Suppressor macrophage treated with lipopolysaccharide for 1 hour (primary cell): ENCODE measurements around the gene MYRIP.
"Not testable (repeated sequence)": the region's sequence is repeated elsewhere in the genome, so short reads cannot be mapped to it uniquely, and the experiment has no call there.

ENCODE experiments used
- DNase-seq, 3 donors: peaks; one replicate each; pipeline ENCODE4 v3.0.0-alpha.2; 2020 to 2022

MYRIP gene

DNA sequence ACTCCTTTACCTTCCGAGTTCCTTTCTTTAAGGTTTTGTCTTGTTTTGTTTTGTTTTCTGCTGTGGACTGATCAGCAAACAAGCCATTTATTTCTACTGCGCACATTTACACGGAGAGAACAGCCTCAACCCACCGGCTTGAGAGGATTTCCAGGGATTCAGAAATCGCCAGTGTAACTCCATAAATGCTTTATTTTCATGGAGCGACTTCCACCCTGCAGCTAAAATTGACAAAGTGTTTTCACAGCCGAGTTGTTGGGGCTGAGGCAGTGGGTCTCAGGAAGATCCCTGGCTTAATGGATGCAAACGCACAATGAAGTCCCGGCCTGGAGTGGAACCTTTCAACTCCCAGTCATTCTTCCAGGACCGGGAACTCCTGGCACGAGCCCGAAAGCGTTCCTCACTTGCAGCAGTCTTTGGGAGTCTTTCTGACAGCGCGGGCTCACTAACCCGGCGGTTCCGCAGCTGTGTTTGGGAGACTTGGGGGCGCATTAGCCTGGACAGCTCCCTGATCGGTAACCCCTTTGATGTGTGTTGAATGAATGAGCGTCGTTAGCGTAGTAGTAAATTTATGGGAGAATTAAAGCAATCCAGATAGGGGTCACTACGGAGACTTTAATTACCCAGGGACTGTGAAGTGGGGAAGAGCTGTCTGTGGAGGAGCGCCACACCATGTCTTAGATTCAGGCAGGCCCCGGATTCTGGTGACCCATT lies 785 bp upstream of the MYRIP start:
- DNase-seq: no peak

GRCh38 chr3:39809995-39810595 lies 686 bp downstream of the MYRIP start:
- DNase-seq: no peak

- DNase-seq: no peak
Observed at GRCh38 chr3:39810647-39811161, 1.3 kb downstream of the MYRIP start.

GRCh38 chr3:39811561-39811960 lies 2.2 kb downstream of the MYRIP start:
- no peak for DNase-seq

GRCh38 chr3:39812537-39812936 lies 3.1 kb downstream of the MYRIP start:
- DNase-seq: peak in 2 of 3 donors; percentile 11 to 20

- no peak for DNase-seq
Observed at GRCh38 chr3:39814007-39814406, 4.6 kb downstream of the MYRIP start.

DNA sequence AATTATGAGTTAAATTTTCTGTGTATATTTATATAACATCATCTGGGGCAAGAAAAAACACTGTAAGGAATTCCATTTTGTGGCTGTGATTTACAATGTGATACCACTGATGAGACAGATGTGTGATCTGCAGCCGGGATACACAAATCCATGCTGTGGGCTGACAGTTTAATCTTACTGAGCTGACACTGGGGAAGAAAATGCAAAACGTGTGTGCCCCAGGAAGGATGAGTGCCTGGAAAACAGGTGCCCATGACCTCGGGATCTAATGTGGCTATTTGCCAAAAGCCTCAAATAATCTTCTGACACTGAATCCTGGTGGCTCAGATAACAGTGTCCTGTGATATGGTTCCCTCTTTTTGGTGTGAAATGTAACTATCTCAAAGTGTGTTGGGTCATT lies 10.5 kb downstream of the MYRIP start:
- no peak for DNase-seq

GRCh38 chr3:39833764-39834163 lies 24.4 kb downstream of the MYRIP start:
- not testable (repeated sequence) for DNase-seq

- no peak for DNase-seq
Observed at GRCh38 chr3:39839484-39839883, 30.1 kb downstream of the MYRIP start.

- DNase-seq: no peak
Observed at GRCh38 chr3:39843440-39843839, 34.0 kb downstream of the MYRIP start.

DNA sequence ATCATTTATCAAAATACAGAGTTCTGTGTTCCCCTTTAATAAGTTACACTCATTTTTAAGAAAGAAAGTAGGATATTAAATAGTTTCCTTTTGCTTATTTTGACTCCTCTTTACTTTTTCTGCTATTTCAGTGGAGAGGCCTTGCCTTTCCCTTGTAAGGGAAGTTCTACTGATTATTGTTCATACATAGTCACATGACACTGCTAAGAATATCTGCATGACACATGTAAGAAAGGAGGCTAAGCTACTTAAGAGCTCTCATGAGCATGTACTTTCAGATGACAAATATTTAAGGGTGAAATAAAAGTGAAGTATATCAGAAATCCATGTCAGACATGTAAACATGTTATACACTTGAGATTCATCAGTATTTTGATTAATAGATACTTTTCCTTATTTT lies 39.0 kb downstream of the MYRIP start:
- peak; percentile 8 to 34 (median 33) for DNase-seq

DNA sequence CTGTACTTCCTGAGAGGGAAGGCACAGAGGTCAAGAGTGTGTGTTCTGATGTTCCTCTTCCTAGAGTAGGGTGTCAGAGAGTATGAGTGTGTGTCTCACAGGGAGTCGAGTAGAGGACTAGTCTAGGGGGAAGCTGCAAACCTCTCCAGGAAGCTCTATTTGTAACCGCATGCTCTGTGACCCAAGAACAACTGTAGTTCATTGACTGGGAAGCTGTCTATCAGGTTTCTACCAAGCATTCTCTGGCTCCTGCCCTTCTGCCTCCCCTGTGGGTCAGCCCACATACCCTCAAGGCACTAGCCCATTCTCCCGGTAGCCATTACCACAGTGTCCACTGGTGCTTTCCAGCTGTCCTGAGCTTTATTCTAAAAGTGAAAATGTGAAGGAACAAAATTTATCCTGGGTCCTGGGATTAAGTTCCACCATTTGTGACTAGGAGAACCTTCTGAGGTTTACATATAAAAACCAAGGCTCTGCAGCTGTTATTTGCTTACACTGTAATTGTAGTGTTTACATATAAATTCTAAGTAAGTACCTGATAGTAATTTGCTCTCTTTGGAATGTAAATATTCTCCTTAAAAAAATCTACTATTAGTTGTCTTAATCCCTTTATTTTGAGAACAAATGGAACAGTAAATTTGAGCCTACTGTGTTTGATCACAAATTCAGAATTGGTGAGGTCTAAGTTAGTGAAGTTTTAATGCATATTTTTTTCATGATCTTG lies 40.7 kb downstream of the MYRIP start:
- DNase-seq: peak in 2 of 3 donors; percentile 17 to 19

- DNase-seq: no peak
Observed at GRCh38 chr3:39850716-39851032, 41.3 kb downstream of the MYRIP start.

DNA sequence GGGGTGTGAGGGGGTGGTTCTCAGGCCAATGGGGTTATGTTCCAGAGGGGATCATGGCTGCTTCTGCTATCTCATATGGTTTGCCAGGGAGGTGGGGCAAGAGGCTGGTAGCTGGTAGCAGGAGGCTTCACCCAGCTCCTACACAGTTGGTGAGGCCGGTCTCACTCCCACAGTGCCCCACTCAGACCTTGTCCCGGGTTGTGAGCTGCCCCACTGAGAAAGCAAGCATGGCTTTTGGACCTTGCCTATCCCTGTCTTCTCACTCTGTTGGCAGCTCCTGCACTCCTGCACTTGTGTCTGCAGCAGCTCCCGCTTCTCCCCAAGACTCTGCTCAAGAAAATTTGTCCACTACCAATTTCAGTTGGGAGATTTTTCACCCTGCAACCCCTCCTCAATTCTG lies 46.1 kb downstream of the MYRIP start:
- no peak for DNase-seq

DNA sequence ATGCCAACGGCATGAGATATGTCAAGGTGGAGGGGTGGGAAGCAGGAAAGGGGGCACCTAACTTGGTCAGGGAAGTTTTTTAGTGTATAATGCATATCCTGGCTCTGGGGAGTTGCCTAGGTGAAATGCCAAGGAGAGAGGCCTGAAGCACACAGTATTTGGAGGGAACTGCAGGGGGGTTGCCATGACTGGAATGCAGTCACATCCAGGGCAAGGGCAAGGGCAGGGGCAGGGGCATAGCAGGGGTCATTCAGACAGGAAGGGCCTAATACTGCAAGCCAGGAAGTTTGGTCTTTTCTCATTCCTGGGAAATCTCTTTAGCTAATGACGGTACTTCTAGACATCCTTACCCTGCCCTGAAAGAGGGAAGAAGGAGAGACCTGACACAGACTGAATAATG lies 60.5 kb downstream of the MYRIP start:
- no peak for DNase-seq

GRCh38 chr3:39870706-39871105 lies 61.3 kb downstream of the MYRIP start:
- no peak for DNase-seq

DNA sequence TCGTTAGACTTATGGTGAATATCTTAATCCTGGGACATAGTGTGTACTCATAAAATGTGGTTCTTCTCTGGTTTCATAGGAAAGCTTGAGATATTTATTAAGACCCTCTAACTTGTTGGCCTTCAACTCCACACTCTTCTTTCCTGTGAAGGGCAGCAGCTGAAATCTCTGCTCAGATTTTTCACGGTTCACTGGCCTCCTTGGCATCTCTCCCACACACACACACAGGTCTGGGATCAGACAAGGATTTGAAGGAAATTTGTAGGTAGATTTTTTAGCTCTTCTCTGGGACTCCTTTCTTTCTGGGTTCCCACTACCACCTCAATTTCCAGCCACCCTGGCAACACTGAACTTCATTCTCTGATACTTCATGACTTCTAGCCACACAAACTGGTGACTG lies 70.2 kb downstream of the MYRIP start:
- DNase-seq: no peak

- no peak for DNase-seq
Observed at GRCh38 chr3:39882111-39882510, 72.7 kb downstream of the MYRIP start.

DNA sequence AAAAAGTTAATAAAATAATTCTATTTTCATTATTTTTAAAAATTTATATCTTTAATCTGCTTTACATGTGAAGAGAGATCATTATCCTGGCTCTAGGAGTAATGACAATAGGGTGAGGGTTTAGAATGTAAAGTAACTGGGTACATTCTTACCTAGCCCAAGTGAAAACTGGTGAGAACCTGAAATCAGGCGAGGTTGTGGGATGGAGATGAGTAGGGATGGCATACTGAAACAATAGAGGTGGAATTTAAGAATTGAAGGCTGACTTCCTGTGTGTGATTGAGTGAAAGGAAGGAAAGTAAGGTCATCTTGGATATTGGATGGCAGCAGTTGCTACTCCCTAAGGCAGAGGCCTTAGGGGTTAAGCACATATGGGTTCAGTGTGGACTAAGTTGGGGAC lies 82.7 kb downstream of the MYRIP start:
- DNase-seq: no peak

- DNase-seq: no peak
Observed at GRCh38 chr3:39896184-39896583, 86.8 kb downstream of the MYRIP start.

DNA sequence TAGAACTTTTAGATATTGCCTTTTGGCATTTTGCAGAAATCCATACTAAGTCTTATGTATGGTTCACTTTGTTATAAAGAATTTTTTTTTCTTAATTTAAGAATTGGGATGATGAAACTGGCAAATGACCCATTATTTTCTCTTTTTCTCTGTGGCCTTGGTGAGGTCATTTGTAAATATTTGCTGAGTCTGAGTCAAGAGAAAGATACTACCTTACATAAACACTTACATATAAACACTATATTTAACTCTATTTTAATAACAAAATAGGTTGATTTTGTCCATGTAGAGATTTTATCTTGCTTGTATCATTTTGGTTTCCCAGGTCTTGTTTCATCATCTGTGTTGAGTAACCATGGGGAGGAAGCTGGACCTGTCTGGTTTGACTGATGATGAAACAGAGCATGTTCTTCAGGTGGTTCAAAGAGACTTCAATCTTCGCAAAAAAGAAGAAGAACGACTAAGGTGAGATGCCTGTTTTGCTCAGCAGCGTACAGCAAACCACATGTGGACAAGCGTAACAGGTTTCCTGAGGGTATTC lies 91.1 kb downstream of the MYRIP start:
- DNase-seq: no peak

DNA sequence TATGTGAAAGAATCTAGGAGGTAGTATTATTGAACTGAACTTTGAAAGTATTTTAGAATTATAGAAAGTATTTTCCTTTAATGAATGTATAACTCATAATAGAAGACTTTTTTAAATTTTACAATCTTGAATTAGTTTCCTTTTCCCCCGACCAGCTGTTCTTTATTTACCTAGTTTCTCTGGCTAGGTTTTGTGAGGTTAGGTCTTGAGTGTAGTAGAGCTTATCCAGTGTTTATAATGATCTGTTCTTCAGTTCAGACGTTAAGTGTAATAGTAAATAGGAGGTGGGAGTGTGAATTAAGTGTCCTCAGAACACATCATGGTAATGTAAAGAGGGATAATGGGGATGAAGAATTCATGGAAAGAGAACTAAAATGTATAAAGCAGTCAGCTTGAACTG lies 93.8 kb downstream of the MYRIP start:
- no peak for DNase-seq

- DNase-seq: no peak
Observed at GRCh38 chr3:39905788-39906187, 96.4 kb downstream of the MYRIP start.

DNA sequence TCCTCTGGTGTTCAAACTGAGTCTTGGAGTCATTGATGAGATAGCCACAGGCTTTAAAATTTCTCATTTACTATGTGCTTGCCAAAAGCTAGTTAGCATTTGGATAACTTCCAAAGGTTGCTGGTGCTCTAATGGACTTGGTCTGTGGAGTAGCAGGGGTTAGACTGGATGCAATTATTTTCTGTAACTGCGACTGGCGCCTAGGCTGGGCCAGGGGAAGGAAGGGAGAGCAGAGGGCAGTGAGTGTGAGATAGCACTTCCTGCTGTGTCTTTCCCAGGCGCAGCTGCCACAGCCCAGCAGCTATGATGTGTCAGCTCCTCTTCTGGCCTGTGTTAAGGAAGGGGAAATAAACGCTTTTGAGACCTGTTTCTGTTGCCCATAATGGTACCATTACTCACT lies 98.6 kb downstream of the MYRIP start:
- peak; percentile 1 to 18 (median 2) for DNase-seq
